IMR-90 (cell line): ENCODE results near the gene NDRG2. TPM values are rescaled to one million over a fixed set of nuclear protein-coding genes. Genes with fewer than 3 reads are reported as not detected.

Experiments used
- ATAC-seq: fragments of 200-7000 bp; cut with Tn5 transposase; 2 replicates; pipeline ENCODE4 v1.9.1; 2020; ENCODE audit warnings: low read depth, mild to moderate bottlenecking, moderate library complexity
- BruUV-seq: library from RNA; stranded (reverse); fragments of 400-500 nt; replicated peaks from 2 replicates; lab custom pipeline; 2021; lab: Mats Ljungman, UMichigan
- CTCF ChIA-PET: fragments of 300-600 bp; formaldehyde crosslinking; extraction: SDS; loops from one replicate; lab custom pipeline; 2021; ENCODE audit warnings: antibody characterized with exemption; lab: Yijun Ruan, JAX
- POLR2A ChIA-PET: fragments of 300-600 bp; sonication (Branson Sonifier 250); formaldehyde crosslinking; loops from one replicate; lab custom pipeline; 2022; ENCODE audit warnings: antibody characterized with exemption; ENCODE audit not compliant: unreplicated experiment; lab: Charles Lee
- DNase-seq: peaks from one replicate; pipeline ENCODE4 v3.0.0; 2013
- H2AFZ ChIP-seq: replicated peaks from 2 replicates; pipeline ENCODE3; 2013; ENCODE audit warnings: low read length, mild to moderate bottlenecking; ENCODE audit not compliant: poor library complexity
- H2AK5ac ChIP-seq: 2 replicates; pipeline ENCODE4 v1.6.1; 2013; ENCODE audit warnings: low read depth, low read length, inconsistent platforms
- H2AK9ac ChIP-seq: replicated peaks from 2 replicates; pipeline ENCODE3; 2013; ENCODE audit warnings: mild to moderate bottlenecking, low read depth, low read length, moderate library complexity; ENCODE audit not compliant: poor library complexity
- H2BK120ac ChIP-seq: 2 replicates; pipeline ENCODE4 v1.6.1; 2013; ENCODE audit warnings: low read depth, low read length, inconsistent platforms
- H2BK15ac ChIP-seq: 3 replicates; pipeline ENCODE4 v1.6.1; 2013; ENCODE audit warnings: low read depth, low read length, inconsistent platforms
- H2BK20ac ChIP-seq: 2 replicates; pipeline ENCODE4 v1.6.1; 2013; ENCODE audit warnings: low read depth, mild to moderate bottlenecking, inconsistent platforms, low read length, moderate library complexity
- H2BK5ac ChIP-seq: 2 replicates; pipeline ENCODE4 v1.6.1; 2013; ENCODE audit warnings: mild to moderate bottlenecking, low read depth, low read length, inconsistent platforms; ENCODE audit not compliant: poor library complexity, severe bottlenecking
- H3K14ac ChIP-seq: replicated peaks from 2 replicates; pipeline ENCODE4 v1.6.1; 2013; ENCODE audit warnings: low read depth, low read length, inconsistent platforms
- H3K18ac ChIP-seq: 2 replicates; pipeline ENCODE4 v1.6.1; 2013; ENCODE audit warnings: low read depth, low read length, control low read depth
- H3K23ac ChIP-seq: 2 replicates; pipeline ENCODE4 v1.6.1; 2013; ENCODE audit warnings: low read depth, low read length, inconsistent platforms
- H3K27ac ChIP-seq: 2 replicates; pipeline ENCODE4 v1.5.1; 2013; ENCODE audit warnings: mild to moderate bottlenecking, control low read depth, low read length; ENCODE audit not compliant: insufficient read depth
- H3K27me3 ChIP-seq: 2 replicates; pipeline ENCODE4 v1.6.1; 2013; ENCODE audit warnings: low read length; ENCODE audit not compliant: control insufficient read depth, insufficient read depth
- H3K36me3 ChIP-seq: 2 replicates; pipeline ENCODE4 v1.6.1; 2013; ENCODE audit warnings: low read length, mixed read lengths; ENCODE audit not compliant: control insufficient read depth, insufficient read depth
- H3K4ac ChIP-seq: 2 replicates; pipeline ENCODE4 v1.6.1; 2013; ENCODE audit warnings: low read depth, low read length, inconsistent platforms
- H3K4me1 ChIP-seq: 2 replicates; pipeline ENCODE4 v1.6.1; 2013; ENCODE audit warnings: low read length, mixed read lengths; ENCODE audit not compliant: control insufficient read depth, insufficient read depth
- H3K4me2 ChIP-seq: 2 replicates; pipeline ENCODE4 v1.6.1; 2013; ENCODE audit warnings: low read depth, mild to moderate bottlenecking, control low read depth, low read length, moderate library complexity
- H3K4me3 ChIP-seq: 2 replicates; pipeline ENCODE4 v1.5.1; 2013; ENCODE audit warnings: low read depth, mild to moderate bottlenecking, control low read depth, low read length, moderate library complexity; ENCODE audit not compliant: insufficient read depth
- H3K56ac ChIP-seq: 2 replicates; pipeline ENCODE4 v1.6.1; 2013; ENCODE audit warnings: low read length, inconsistent platforms; ENCODE audit not compliant: insufficient read depth; ENCODE audit errors: extremely low read depth
- H3K79me1 ChIP-seq, 2 experiments: 2 replicates each; pipeline ENCODE4 v1.6.1; 2013; ENCODE audit warnings: low read length in 2 of 2, inconsistent platforms in 1 of 2, low read depth in 1 of 2
- H3K9ac ChIP-seq: 2 replicates; pipeline ENCODE4 v1.6.1; 2013; ENCODE audit warnings: low read depth, low read length, control low read depth
- H3K9me1 ChIP-seq: 2 replicates; pipeline ENCODE4 v1.6.1; 2013; ENCODE audit warnings: low read length, inconsistent platforms; ENCODE audit not compliant: insufficient read depth
- H3K9me3 ChIP-seq: 2 replicates; pipeline ENCODE4 v1.6.1; 2013; ENCODE audit warnings: low read length; ENCODE audit not compliant: control insufficient read depth, insufficient read depth
- H4K20me1 ChIP-seq: 2 replicates; pipeline ENCODE4 v1.6.1; 2013; ENCODE audit warnings: low read length, inconsistent platforms; ENCODE audit not compliant: insufficient read depth
- H4K5ac ChIP-seq: 2 replicates; pipeline ENCODE4 v1.6.1; 2013; ENCODE audit warnings: mild to moderate bottlenecking, low read depth, low read length, control low read depth
- H4K8ac ChIP-seq, 2 experiments: 2 replicates each; pipeline ENCODE4 v1.6.1; 2013; ENCODE audit warnings: low read depth in 2 of 2, low read length in 2 of 2, control low read depth in 1 of 2, inconsistent platforms in 1 of 2
- H4K91ac ChIP-seq: 2 replicates; pipeline ENCODE4 v1.6.1; 2013; ENCODE audit warnings: low read depth, low read length, inconsistent platforms; ENCODE audit not compliant: insufficient read depth
- BHLHE40 ChIP-seq: fragments of 150-350 bp; IDR thresholded peaks from 2 replicates; pipeline ENCODE4 v1.6.1; 2016; ENCODE audit warnings: mild to moderate bottlenecking, low read depth, low read length
- CHD1 ChIP-seq: IDR thresholded peaks from 2 replicates; pipeline ENCODE4 v1.6.1; 2012; ENCODE audit warnings: low read depth, low read length, improper control_type of control experiment
- MAFK ChIP-seq: IDR thresholded peaks from 2 replicates; pipeline ENCODE4 v1.6.1; 2012; ENCODE audit warnings: low read depth, low read length, improper control_type of control experiment
- POLR2A ChIP-seq: IDR thresholded peaks from 2 replicates; pipeline ENCODE4 v1.6.1; 2012; ENCODE audit warnings: mild to moderate bottlenecking, low read depth, low read length
- WGBS, 2 experiments: methylation state at CpG; one replicate each; pipeline versions ENCODE4 v1.1.5 to v1.1.7; 2013; ENCODE audit warnings: missing lambda C conversion rate in 2 of 2; ENCODE audit not compliant: insufficient read length in 1 of 2; ENCODE audit errors: extremely low coverage in 2 of 2; 5-methylcytosine and 5-hydroxymethylcytosine counted together
- dilution Hi-C: fragments of 300-500 bp; cut with HindIII; formaldehyde crosslinking; loops from one replicate; pipeline ENCODE4 v1.14.3; 2018; ENCODE audit warnings: low sequenced_read_pairs; ENCODE audit not compliant: unreplicated experiment
- in situ Hi-C: fragments of 300-500 bp; cut with MboI; formaldehyde crosslinking; loops from 3 replicates; pipeline ENCODE4 v1.14.3; 2019; ENCODE audit warnings: low sequenced_read_pairs, inconsistent platforms, mixed read lengths
- intact Hi-C: fragments of 100-400 bp; cut with micrococcal nuclease; formaldehyde crosslinking; loops from 2 replicates; pipeline ENCODE4 v1.10.0; 2022
- polyA plus RNA-seq, 3 experiments: library from polyadenylated mRNA; depleted of rRNA; stranded (reverse); fragments of >200 nt; gene quantifications; 2 replicates each; pipeline ENCODE4 v1.2.3, GENCODE V29; 2012; ENCODE audit warnings: low replicate concordance in 1 of 3
- total RNA-seq: library from RNA; depleted of rRNA; stranded (reverse); fragments of >200 nt; gene quantifications from 2 replicates; pipeline ENCODE4 v1.2.3, GENCODE V29; 2012

Gene NDRG2
- total and polyA plus RNA-seq, 2 of the 4 experiments (the other 2 are of a cell fraction), result 0.36 to 1.5 TPM

- TF ChIP-seq CHD1, result no peak
Measured at GRCh38 chr14:21025371-21026273, 761 bp upstream of the NDRG2 start (continued).

- H3K36me3 ChIP-seq, result no peaks in the 10 kb centered on the region
- ATAC-seq (no peak), DNase-seq (no peak)
- no peaks in the 10 kb centered on the region for H4K20me1 ChIP-seq
- ChIA-PET CTCF (interaction anchor here (0.6 to 1.2 kb wide), 2 partner anchors 9 kb away, joined by 3 to 4 read pairs; no protein-coding TSS in a partner anchor), POLR2A (no interaction called here)
- intact Hi-C loops, result no loop called here
- peaks cover 61% of the 10 kb centered on the region for H3K27me3 ChIP-seq
- H3K56ac ChIP-seq, result no peak overlapping the region
- H3K4me1 ChIP-seq, result no peaks in the 10 kb centered on the region
- H3K9ac ChIP-seq, result no peak overlapping the region
- in situ Hi-C loops, result no loop called here
- no peak overlapping the region for H3K27ac ChIP-seq
- H3K9me3 ChIP-seq, result no peaks in the 10 kb centered on the region
- dilution Hi-C loops, result no loop called here
- no peak overlapping the region for H2BK120ac ChIP-seq
- TF ChIP-seq POLR2A, result no peak
- TF ChIP-seq MAFK, result no peak
- no peak for TF ChIP-seq BHLHE40
- no peak overlapping the region for H3K14ac ChIP-seq
- no peak overlapping the region for H4K91ac ChIP-seq
- no peak overlapping the region for H3K23ac ChIP-seq
- no peak overlapping the region for H2BK20ac ChIP-seq
- no peaks in the 10 kb centered on the region for H3K9me1 ChIP-seq
- H3K4me3 ChIP-seq, result peak overlapping the region; percentile 36; the same call in 1 of the 2 replicates
- H2AK5ac ChIP-seq, result no peak overlapping the region
- H3K4ac ChIP-seq, result no peak overlapping the region
- no TSS peak for BruUV-seq
- no CpG with 5 or more reads among the region's 17 CpGs for WGBS, 2 experiments
- H3K18ac ChIP-seq, result no peak overlapping the region
- no peak overlapping the region for H2BK15ac ChIP-seq
- peak overlapping the region; percentile 65; the same call in 1 of the 2 replicates for H3K4me2 ChIP-seq
- H3K79me1 ChIP-seq, result no peaks in the 10 kb centered on the region
- H4K5ac ChIP-seq, result no peak overlapping the region
- no peak overlapping the region for H4K8ac ChIP-seq
- H2AFZ ChIP-seq, result peak overlapping the region; percentile 87
- H2BK5ac ChIP-seq, result no peak overlapping the region
- no peak overlapping the region for H2AK9ac ChIP-seq
Measured at GRCh38 chr14:21023817-21024584, 860 bp downstream of the NDRG2 start.
